Calu3 (cell line): ENCODE data around the gene ATG9A. TPM values are rescaled to one million over a fixed set of nuclear protein-coding genes. Genes with fewer than 3 reads are reported as not detected.
A peak's percentile ranks its signal among the peaks of the same experiment; 100 is the strongest.

ENCODE experiments used
- BruUV-seq: library from RNA; stranded (reverse); fragments of 400-500 nt; replicated peaks from 2 replicates; lab custom pipeline; 2021; lab: Mats Ljungman, UMichigan
- CTCF ChIA-PET: fragments of 300-600 bp; sonication (Branson Sonifier 250); formaldehyde crosslinking; loops from one replicate; lab custom pipeline; 2022; ENCODE audit warnings: antibody characterized with exemption; lab: Charles Lee
- DNase-seq: peaks from one replicate; pipeline ENCODE4 v3.0.0; 2022
- H3K27ac Mint-ChIP-seq: one replicate; pipeline ENCODE4 v1.8.0; 2022; ENCODE audit warnings: mixed read lengths; ENCODE audit not compliant: unreplicated experiment
- H3K27me3 Mint-ChIP-seq: one replicate; pipeline ENCODE4 v1.8.0; 2022; ENCODE audit warnings: mixed read lengths; ENCODE audit not compliant: unreplicated experiment
- H3K36me3 Mint-ChIP-seq: one replicate; pipeline ENCODE4 v1.8.0; 2022; ENCODE audit warnings: mild to moderate bottlenecking, moderate library complexity, mixed read lengths; ENCODE audit not compliant: insufficient read depth, unreplicated experiment
- H3K4me1 Mint-ChIP-seq: one replicate; pipeline ENCODE4 v1.8.0; 2022; ENCODE audit warnings: mild to moderate bottlenecking, low read depth, mixed read lengths; ENCODE audit not compliant: unreplicated experiment
- H3K4me3 Mint-ChIP-seq: one replicate; pipeline ENCODE4 v1.8.0; 2022; ENCODE audit warnings: mild to moderate bottlenecking, low read depth, moderate library complexity, mixed read lengths; ENCODE audit not compliant: unreplicated experiment
- H3K9me3 Mint-ChIP-seq: one replicate; pipeline ENCODE4 v1.8.0; 2022; ENCODE audit warnings: low read depth, mixed read lengths; ENCODE audit not compliant: unreplicated experiment
- CTCF ChIP-seq: fragments of 200-600 bp; IDR thresholded peaks from one replicate; pipeline ENCODE4 v1.8.0; 2022; ENCODE audit warnings: antibody characterized with exemption; ENCODE audit not compliant: unreplicated experiment
- intact Hi-C: fragments of 100-400 bp; cut with micrococcal nuclease; formaldehyde crosslinking; loops from one replicate; pipeline ENCODE4 v1.10.0; 2022; ENCODE audit not compliant: unreplicated experiment
- total RNA-seq: library from RNA; stranded (reverse); gene quantifications from 2 replicates; pipeline ENCODE4 v1.2.3, GENCODE V29; 2022

Gene ATG9A
- total RNA-seq, 1 experiment from 2014 or later = 42.4 TPM

- DNase-seq = no peak
- no peak overlapping the region for H3K27ac Mint-ChIP-seq
- H3K9me3 Mint-ChIP-seq = no peaks in the 10 kb centered on the region
- TF ChIP-seq CTCF = no peak
- CTCF ChIA-PET = interaction anchor here (0.6 kb wide), 1 partner anchor 207 kb away, joined by 3 read pairs; no protein-coding TSS in a partner anchor
- no peak overlapping the region for H3K4me3 Mint-ChIP-seq
- intact Hi-C loops = no loop called here
- BruUV-seq = no TSS peak
- peaks cover 42% of the 10 kb centered on the region for H3K36me3 Mint-ChIP-seq
- no peaks in the 10 kb centered on the region for H3K27me3 Mint-ChIP-seq
- peaks cover 21% of the 10 kb centered on the region for H3K4me1 Mint-ChIP-seq
Measured at GRCh38 chr2:219180961-219181360, 48.5 kb downstream of the ATG9A start.

- Mint-ChIP-seq H3K27me3 (no peaks in the 10 kb centered on the region), H3K4me3 (no peak overlapping the region), H3K9me3 (no peaks in the 10 kb centered on the region), H3K36me3 (peaks cover 52% of the 10 kb centered on the region), H3K4me1 (peaks cover 21% of the 10 kb centered on the region), H3K27ac (no peak overlapping the region)
- no peak for DNase-seq
- BruUV-seq = no TSS peak
- CTCF ChIA-PET = interaction anchor here (0.6 kb wide), 1 partner anchor 182 kb away, joined by 4 read pairs; no protein-coding TSS in a partner anchor
- intact Hi-C loops = loop anchor here (5.0 kb wide), 1 partner anchor 117 kb away; no protein-coding TSS in a partner anchor
- TF ChIP-seq CTCF = no peak
Measured at GRCh38 chr2:219179601-219180465, 49.6 kb downstream of the ATG9A start.

GRCh38 chr2:219178377-219179175, 50.9 kb downstream of the ATG9A start:
- H3K9me3 Mint-ChIP-seq = no peaks in the 10 kb centered on the region
- no peaks in the 10 kb centered on the region for H3K27me3 Mint-ChIP-seq
- DNase-seq = peak; percentile 43
- no peak for TF ChIP-seq CTCF
- BruUV-seq = no TSS peak
- intact Hi-C loops = loop anchor here (5.0 kb wide), 1 partner anchor 119 kb away; no protein-coding TSS in a partner anchor
- peaks cover 61% of the 10 kb centered on the region for H3K36me3 Mint-ChIP-seq
- peaks cover 30% of the 10 kb centered on the region for H3K4me1 Mint-ChIP-seq
- H3K4me3 Mint-ChIP-seq = peak overlapping the region; percentile 98
- CTCF ChIA-PET = no interaction called here
- H3K27ac Mint-ChIP-seq = peak overlapping the region; percentile 97

- peak; percentile 85 for DNase-seq
- Mint-ChIP-seq H3K9me3 (no peaks in the 10 kb centered on the region), H3K27me3 (no peaks in the 10 kb centered on the region), H3K4me3 (peak within 1 kb of the TSS; percentile 98), H3K4me1 (peaks cover 30% of the 10 kb centered on the region), H3K27ac (peak within 1 kb of the TSS; percentile 97), H3K36me3 (peaks cover 61% of the 10 kb centered on the region)
- CTCF ChIA-PET = no interaction called here
- TF ChIP-seq CTCF = peak; percentile 34
- no TSS peak for BruUV-seq
- intact Hi-C loops = loop anchor here (5.0 kb wide), 1 partner anchor 120 kb away; no protein-coding TSS in a partner anchor
Measured at GRCh38 chr2:219177552-219178376, 51.7 kb downstream of the ATG9A start, which contains the start of gene RETREG2. TSS of gene RETREG2 (plus strand) at chr2:219178275. CDS start at chr2:219178353, 78 bp downstream.
